Islet precursor cell (in vitro differentiated cells): Measurements from ENCODE around the gene SSU72.
"Not testable (repeated sequence)": the region's sequence is repeated elsewhere in the genome, so short reads cannot be mapped to it uniquely, and the experiment has no call there.

Source experiments
- DNase-seq: peaks from one replicate; pipeline ENCODE4 v3.0.0-alpha.2; 2018

The SSU72 gene

GRCh38 chr1:1594602-1595260, 20.1 kb upstream of the SSU72 start:
- peak; percentile 58 for DNase-seq

DNA sequence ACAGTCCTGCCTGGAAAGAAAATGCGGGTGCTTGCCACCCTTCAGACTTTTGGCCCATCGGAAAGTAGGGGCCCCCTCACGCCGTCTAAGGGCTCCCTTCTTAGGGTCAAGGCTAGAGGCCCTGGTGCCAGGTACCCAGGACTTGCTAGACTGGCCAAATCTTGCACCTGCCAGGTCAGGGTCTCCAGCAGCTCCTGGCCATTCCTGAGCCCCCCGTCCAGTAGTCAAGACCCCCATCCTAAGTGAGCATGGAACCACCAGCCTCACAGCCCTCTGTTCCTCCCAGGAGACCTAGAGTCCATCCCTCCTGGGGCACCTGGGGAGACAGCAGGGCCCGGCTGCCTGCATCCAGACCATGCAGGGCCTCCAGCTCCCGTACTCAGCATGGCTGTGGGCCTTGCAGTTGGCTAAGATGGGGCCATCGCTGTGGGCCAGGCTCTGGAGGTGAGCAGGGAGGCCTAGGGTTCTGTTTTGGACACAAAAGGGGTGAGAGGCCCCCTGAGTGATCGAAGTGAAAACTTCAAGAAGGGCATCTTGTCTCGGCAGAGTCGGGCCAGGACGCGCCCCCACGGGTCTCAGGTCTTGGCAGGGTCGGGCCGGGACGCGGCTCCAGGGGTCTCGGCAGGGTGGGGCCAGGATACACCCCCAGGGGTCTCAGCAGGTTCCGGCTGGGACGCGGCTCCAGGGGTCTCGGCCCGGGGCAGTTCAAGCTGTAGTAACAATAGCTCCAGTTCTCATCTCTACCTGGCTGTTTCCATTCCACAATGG, 19.4 kb upstream of the SSU72 start:
- DNase-seq = peak; percentile 48

- DNase-seq = peak; percentile 57
Measured at GRCh38 chr1:1591452-1591851, 16.8 kb upstream of the SSU72 start.

GRCh38 chr1:1583347-1584010, 8.8 kb upstream of the SSU72 start:
- DNase-seq = no peak

GRCh38 chr1:1582585-1583346, 8.1 kb upstream of the SSU72 start:
- no peak for DNase-seq

DNA sequence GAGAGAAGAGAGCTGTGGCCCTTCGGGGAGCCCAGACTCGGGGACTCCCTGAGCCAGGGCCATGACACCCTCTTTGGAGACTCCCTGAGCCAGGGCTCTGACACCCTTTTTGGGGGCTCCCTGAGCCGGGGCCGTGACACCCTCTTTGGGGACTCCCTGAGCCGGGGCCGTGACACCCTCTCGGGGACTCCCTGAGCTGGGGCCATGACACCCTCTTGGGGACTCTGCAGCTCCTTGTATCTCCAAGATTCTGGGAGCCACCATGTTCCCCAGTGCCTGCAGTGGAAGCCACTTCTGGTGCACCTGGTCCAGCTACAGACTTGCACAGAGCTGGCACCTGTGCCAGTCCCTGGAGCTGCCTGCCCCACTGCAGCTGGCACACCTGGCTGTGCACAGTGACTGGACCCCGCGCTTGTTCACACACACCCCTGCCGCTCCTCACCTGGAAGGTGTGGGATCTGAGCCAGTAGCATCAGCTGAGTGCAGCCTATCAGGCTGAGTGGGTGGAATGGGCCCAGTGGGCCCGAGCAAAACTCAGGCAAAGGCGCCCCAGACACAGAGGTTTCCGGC, 3.8 kb upstream of the SSU72 start:
- no peak for DNase-seq

- no peak for DNase-seq
Measured at GRCh38 chr1:1577367-1578011, 2.8 kb upstream of the SSU72 start.

DNA sequence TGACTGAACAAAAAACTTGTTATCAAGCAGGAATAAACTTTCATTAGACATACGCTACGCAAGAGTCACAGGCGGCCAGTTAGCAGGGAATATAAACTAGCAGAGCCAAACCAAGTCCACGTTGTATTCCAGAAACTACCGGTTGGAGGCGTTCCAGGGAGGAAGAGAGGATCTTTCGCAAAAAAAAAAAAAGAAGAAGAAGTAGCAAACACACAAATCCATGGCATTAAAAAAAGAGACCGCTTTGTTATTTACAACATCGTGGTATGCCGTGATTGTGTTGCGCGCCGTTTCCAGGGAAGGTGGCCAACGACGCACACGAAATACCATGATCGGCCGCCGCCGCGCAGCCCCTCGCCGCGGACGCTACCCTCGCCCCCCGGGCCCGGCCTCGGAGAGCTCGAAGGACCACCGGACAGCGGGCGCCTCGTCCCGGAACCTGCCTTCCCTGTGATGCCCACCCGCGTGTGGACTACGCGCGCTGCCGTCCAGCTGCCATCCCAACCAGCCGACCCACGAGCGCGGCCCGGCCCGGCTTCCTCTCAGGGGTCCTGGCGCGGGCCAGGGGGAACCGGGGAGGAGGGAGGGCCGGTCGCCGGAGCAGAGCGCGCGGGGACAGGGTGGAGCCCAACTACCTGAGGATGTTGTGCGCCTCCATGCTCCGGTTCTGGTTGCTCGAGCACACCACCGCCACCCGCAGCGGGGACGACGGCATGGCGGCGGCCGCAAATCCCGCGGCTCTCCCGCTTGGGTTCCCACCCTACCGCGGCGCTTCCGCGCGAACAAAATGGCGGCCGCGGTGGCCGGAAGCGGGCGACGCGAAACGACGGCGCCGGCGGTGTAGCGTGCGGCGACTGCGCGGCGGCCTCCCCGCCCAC, 581 bp downstream of the SSU72 start:
- peak; percentile 72 for DNase-seq

GRCh38 chr1:1569341-1569740, 5.3 kb downstream of the SSU72 start:
- DNase-seq = no peak

GRCh38 chr1:1567891-1568291, 6.8 kb downstream of the SSU72 start:
- no peak for DNase-seq

GRCh38 chr1:1567152-1567875, 7.3 kb downstream of the SSU72 start:
- DNase-seq = no peak

DNA sequence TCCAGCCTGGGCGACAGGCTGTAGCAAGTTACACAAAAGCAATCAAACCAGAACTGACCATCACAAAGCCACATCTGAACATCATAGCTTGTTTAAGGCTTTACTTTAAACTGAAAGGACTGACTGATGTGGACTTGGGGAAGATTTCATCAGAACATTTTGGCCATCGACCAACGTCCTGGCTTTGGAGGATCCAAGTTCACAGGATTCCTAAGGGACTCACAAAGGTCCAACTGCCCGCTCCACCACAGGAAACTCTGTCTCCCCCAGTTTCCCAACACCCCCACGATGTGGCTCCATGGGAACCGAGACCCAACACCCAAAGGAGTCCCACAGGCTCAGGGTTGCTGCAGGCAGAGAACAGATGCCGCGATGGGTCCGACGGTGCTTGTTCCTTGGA, 9.3 kb downstream of the SSU72 start:
- no peak for DNase-seq

DNA sequence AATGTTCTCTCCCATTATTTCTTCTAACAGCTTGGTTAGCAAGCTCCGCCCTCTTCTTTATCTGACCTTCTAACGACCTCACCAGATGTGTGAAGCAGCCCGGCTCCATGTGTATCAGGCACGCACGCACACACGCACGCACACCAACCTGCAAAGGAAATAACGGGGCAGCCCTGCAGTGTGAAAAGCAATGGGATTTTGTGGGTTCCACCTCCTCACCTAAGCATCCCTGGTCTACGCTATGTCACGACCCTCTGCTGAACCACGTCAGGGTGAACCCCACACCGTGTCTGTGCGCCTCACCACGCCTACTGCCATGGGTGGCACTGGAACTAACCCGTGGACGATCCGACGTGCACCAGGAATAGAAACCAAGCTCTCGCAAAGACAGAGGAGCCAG, 10.4 kb downstream of the SSU72 start:
- DNase-seq = no peak

DNA sequence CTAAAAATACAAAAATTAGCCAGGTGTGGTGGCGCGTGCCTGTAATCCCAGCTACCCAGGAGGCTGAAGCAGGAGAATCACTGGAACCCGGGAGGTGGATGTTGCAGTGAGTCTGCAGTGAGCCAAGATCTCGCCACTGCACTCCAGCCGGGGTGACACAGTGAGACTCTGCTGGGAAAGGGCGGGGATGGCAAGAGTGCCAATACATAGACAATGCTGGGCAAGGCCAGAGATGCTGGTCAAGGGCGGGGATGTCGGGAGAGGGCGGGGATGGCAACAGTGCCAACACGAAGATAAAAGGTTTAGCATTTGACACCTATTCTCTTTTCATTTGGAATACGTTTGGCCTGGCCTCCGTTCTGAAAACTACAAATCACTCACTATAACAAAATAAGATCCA, 11.0 kb downstream of the SSU72 start:
- no peak for DNase-seq

- DNase-seq = no peak
Measured at GRCh38 chr1:1562556-1563195, 12.0 kb downstream of the SSU72 start.

DNA sequence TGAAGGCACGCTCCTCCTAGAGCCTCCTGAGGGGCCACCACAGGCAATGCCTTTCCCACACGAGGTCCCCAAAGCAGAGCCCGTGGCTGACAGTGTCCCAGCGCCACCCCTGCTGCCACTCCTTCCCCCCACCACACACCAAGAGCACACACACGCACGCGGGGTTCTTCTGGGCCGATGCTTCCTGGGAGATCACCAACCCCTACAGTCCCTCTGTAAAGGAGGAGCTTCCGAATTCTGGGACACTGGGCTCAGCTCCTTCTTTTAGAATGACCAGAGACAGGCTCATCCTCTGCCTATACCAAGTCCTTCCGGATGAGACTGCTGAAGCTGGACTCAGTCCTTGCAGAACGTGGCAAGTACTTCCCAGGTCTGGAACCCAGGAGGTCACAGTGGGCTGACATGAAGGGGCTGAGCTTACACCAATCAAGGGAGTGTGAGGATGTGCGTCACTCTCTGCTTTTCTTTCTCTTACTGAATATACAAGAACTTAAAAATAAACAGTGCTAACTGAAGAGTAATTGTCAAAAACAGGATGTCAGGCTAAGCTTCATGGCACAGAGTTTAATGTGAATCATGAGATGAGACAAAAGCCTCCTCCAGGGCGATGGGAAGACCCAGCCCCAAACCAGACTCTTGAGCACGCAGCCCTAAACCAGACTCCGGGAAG, 12.7 kb downstream of the SSU72 start:
- DNase-seq = no peak

DNA sequence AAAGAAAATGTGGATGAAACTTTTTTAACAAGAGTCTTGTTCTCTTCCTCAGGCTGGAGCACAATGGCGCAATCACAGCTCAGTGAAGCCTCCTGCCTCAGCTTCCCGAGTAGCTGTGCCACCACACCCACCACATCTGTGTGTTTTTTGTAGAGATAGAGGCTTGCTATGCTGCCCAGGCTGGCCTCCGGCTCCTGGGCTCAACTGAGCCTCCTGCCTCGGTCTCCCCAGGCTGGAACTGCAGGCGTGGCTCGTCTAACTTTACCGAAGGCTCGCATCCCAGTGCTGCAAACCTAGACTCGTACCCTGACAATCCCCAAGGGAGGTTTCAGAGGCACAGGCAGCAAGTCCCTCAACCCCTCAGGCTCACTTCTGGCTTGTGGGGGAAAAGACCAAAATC, 14.5 kb downstream of the SSU72 start:
- DNase-seq = no peak

DNA sequence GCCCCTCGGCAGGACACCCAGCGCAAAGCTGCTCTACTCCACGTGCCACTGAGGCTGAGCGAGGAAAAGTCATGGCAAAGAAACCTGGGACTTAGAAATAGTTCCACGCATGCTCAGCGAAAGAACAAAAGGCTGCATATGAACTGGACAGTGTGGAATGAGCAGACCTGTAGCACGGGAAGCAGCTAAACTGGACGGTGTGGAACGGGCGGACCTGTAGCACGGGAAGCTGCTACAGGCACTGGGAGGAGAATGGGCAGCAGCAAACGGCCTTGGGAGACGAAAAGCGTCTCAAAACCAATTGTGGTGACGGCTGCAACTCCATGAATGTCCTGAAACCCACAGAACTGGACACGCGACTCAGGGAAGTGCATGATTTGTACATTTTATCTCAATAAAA, 15.6 kb downstream of the SSU72 start:
- DNase-seq = no peak

GRCh38 chr1:1558591-1558990, 16.1 kb downstream of the SSU72 start:
- no peak for DNase-seq

GRCh38 chr1:1557688-1558087, 17.0 kb downstream of the SSU72 start:
- DNase-seq = not testable (repeated sequence)
